Duodenal mucosa (tissue), 2 donors: ENCODE results near the gene NPC2.

Source experiments
- H3K27ac ChIP-seq: one replicate; pipeline ENCODE4 v1.7.0; 2013; ENCODE audit warnings: low read depth, low read length
- H3K27me3 ChIP-seq, 2 donors: one replicate each; pipeline ENCODE4 v1.7.0; 2013; ENCODE audit warnings: low read length in 2 of 2, control low read depth in 1 of 2; ENCODE audit not compliant: insufficient read depth in 2 of 2, control insufficient read depth in 1 of 2
- H3K36me3 ChIP-seq, 2 donors: one replicate each; pipeline ENCODE4 v1.7.0; 2013; ENCODE audit warnings: low read length in 2 of 2, control low read depth in 1 of 2; ENCODE audit not compliant: insufficient read depth in 2 of 2, control insufficient read depth in 1 of 2
- H3K4me1 ChIP-seq, 2 donors: one replicate each; pipeline ENCODE4 v1.7.0; 2013; ENCODE audit warnings: low read length in 2 of 2, control low read depth in 1 of 2; ENCODE audit not compliant: insufficient read depth in 2 of 2, control insufficient read depth in 1 of 2
- H3K4me3 ChIP-seq, 2 donors: one replicate each; pipeline ENCODE4 v1.7.0; 2013; ENCODE audit warnings: low read length in 2 of 2, low read depth in 1 of 2
- H3K9ac ChIP-seq, 2 donors: one replicate each; pipeline ENCODE4 v1.7.0; 2013; ENCODE audit warnings: low read length in 2 of 2, low read depth in 1 of 2
- H3K9me3 ChIP-seq, 2 donors: one replicate each; pipeline ENCODE4 v1.7.0; 2013; ENCODE audit warnings: low read length in 2 of 2, control low read depth in 1 of 2; ENCODE audit not compliant: control insufficient read depth in 1 of 2

Gene NPC2

GRCh38 chr14:74488786-74489397 lies 4.2 kb downstream of the NPC2 start:
- Histone ChIP-seq H3K27me3 (no peaks in the 10 kb centered on the region), H3K27ac (no peak overlapping the region), H3K4me1 (peaks cover 17 to 19% of the 10 kb centered on the region in 2 donors), H3K4me3 (no peak overlapping the region), H3K9me3 (no peaks in the 10 kb centered on the region), H3K9ac (no peak overlapping the region), H3K36me3 (peaks cover 0 to 12% of the 10 kb centered on the region in 2 donors)

GRCh38 chr14:74486164-74486563 lies 6.9 kb downstream of the NPC2 start:
- no peaks in the 10 kb centered on the region for H3K27me3 ChIP-seq
- no peak overlapping the region for H3K9ac ChIP-seq
- no peaks in the 10 kb centered on the region for H3K9me3 ChIP-seq
- H3K36me3 ChIP-seq, result peaks cover 3 to 33% of the 10 kb centered on the region in 2 donors
- H3K27ac ChIP-seq, result no peak overlapping the region
- no peak overlapping the region for H3K4me3 ChIP-seq
- peaks cover 8 to 13% of the 10 kb centered on the region in 2 donors for H3K4me1 ChIP-seq

- Histone ChIP-seq H3K27ac (no peak overlapping the region), H3K9me3 (no peaks in the 10 kb centered on the region), H3K36me3 (peaks cover 9 to 49% of the 10 kb centered on the region in 2 donors)
Measured at GRCh38 chr14:74483321-74483720, 9.8 kb downstream of the NPC2 start.

GRCh38 chr14:74482571-74482970 lies 10.5 kb downstream of the NPC2 start:
- Histone ChIP-seq H3K9ac (no peak overlapping the region), H3K4me1 (peaks cover 0 to 6% of the 10 kb centered on the region in 2 donors), H3K27me3 (no peaks in the 10 kb centered on the region), H3K36me3 (peaks cover 9 to 49% of the 10 kb centered on the region in 2 donors), H3K9me3 (no peaks in the 10 kb centered on the region), H3K27ac (no peak overlapping the region), H3K4me3 (no peak overlapping the region)

More at GRCh38 chr14:74483321-74483720, 9.8 kb downstream of the NPC2 start:
- Histone ChIP-seq H3K4me1 (peaks cover 0 to 6% of the 10 kb centered on the region in 2 donors), H3K4me3 (no peak overlapping the region), H3K27me3 (no peaks in the 10 kb centered on the region), H3K9ac (no peak overlapping the region)

GRCh38 chr14:74480046-74480445 lies 13.1 kb downstream of the NPC2 start:
- Histone ChIP-seq H3K27me3 (no peaks in the 10 kb centered on the region), H3K4me1 (no peaks in the 10 kb centered on the region), H3K9me3 (no peaks in the 10 kb centered on the region), H3K27ac (no peak overlapping the region), H3K36me3 (peaks cover 9 to 53% of the 10 kb centered on the region in 2 donors), H3K9ac (no peak overlapping the region), H3K4me3 (no peak overlapping the region)

GRCh38 chr14:74478996-74479635 lies 14.0 kb downstream of the NPC2 start:
- Histone ChIP-seq H3K27me3 (no peaks in the 10 kb centered on the region), H3K9ac (no peak overlapping the region), H3K9me3 (no peaks in the 10 kb centered on the region), H3K4me3 (no peak overlapping the region), H3K4me1 (no peaks in the 10 kb centered on the region), H3K27ac (no peak overlapping the region), H3K36me3 (peaks cover 9 to 51% of the 10 kb centered on the region in 2 donors)

GRCh38 chr14:74476607-74477006 lies 16.5 kb downstream of the NPC2 start:
- H3K9me3 ChIP-seq, result no peaks in the 10 kb centered on the region
- H3K27me3 ChIP-seq, result no peaks in the 10 kb centered on the region
- no peak overlapping the region for H3K9ac ChIP-seq
- H3K4me1 ChIP-seq, result no peaks in the 10 kb centered on the region
- H3K4me3 ChIP-seq, result no peak overlapping the region
- H3K36me3 ChIP-seq, result peaks cover 6 to 39% of the 10 kb centered on the region in 2 donors
- H3K27ac ChIP-seq, result no peak overlapping the region

- Histone ChIP-seq H3K4me1 (no peaks in the 10 kb centered on the region), H3K27ac (no peak overlapping the region), H3K27me3 (no peaks in the 10 kb centered on the region), H3K4me3 (no peak overlapping the region), H3K9ac (no peak overlapping the region), H3K36me3 (peaks cover 6 to 34% of the 10 kb centered on the region in 2 donors), H3K9me3 (no peaks in the 10 kb centered on the region)
Measured at GRCh38 chr14:74476107-74476506, 17.0 kb downstream of the NPC2 start.

GRCh38 chr14:74475678-74476077 lies 17.4 kb downstream of the NPC2 start:
- Histone ChIP-seq H3K4me3 (no peak overlapping the region), H3K4me1 (no peaks in the 10 kb centered on the region), H3K9ac (no peak overlapping the region), H3K9me3 (no peaks in the 10 kb centered on the region), H3K27ac (no peak overlapping the region), H3K36me3 (peaks cover 6 to 31% of the 10 kb centered on the region in 2 donors), H3K27me3 (no peaks in the 10 kb centered on the region)

GRCh38 chr14:74474376-74474775 lies 18.7 kb downstream of the NPC2 start:
- Histone ChIP-seq H3K9ac (no peak overlapping the region), H3K36me3 (peaks cover 0 to 28% of the 10 kb centered on the region in 2 donors), H3K27me3 (no peaks in the 10 kb centered on the region), H3K27ac (no peak overlapping the region), H3K4me1 (no peaks in the 10 kb centered on the region), H3K9me3 (no peaks in the 10 kb centered on the region), H3K4me3 (no peak overlapping the region)
